ENCODE data around the gene BLOC1S5.

DNA sequence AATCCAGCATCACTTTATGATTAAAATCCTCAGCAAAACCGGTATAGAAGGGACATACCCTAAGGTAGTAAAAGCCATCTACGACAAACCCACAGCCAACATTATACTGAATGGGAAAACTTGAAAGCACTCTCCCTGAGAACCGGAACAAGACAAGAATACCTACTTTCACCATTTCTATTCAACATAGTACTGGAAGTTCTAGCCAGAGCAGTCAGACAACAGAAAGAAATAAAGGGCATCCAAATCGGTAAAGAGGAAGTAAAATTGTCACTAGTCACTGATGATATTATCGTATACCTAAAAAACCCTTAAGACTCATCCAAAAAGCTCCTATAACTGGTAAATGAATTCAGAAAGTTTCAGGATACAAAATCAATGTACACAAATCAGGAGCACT, 33.3 kb downstream of the BLOC1S5 start:
- no peak for TF ChIP-seq CTCF (IDR thresholded peaks at IDR 0.05)
- no peak for TF ChIP-seq POLR2A (IDR thresholded peaks at IDR 0.05)

All from adrenal gland (tissue), 5 donors.